Muscle of leg (tissue), 11 donors: ENCODE measurements around the gene MAP3K7. TPM values are rescaled to one million over a fixed set of nuclear protein-coding genes. Genes with fewer than 3 reads are reported as not detected.
A peak's percentile ranks its signal among the peaks of the same experiment; 100 is the strongest.

Experiments
- DNase-seq: peaks from one replicate; pipeline ENCODE4 v3.0.0; 2013
- H3K27ac ChIP-seq: one replicate; pipeline ENCODE4 v1.5.1; 2013; ENCODE audit warnings: mild to moderate bottlenecking, low read length, control low read depth
- H3K27me3 ChIP-seq: one replicate; pipeline ENCODE4 v1.6.1; 2013; ENCODE audit warnings: low read length; ENCODE audit not compliant: control insufficient read depth, insufficient read depth
- H3K36me3 ChIP-seq: one replicate; pipeline ENCODE4 v1.6.1; 2013; ENCODE audit warnings: low read length; ENCODE audit not compliant: control insufficient read depth, insufficient read depth
- H3K4me1 ChIP-seq: one replicate; pipeline ENCODE4 v1.6.1; 2013; ENCODE audit warnings: low read length; ENCODE audit not compliant: control insufficient read depth, insufficient read depth
- H3K4me3 ChIP-seq: one replicate; pipeline ENCODE4 v1.5.1; 2013; ENCODE audit warnings: low read length, control low read depth
- H3K9me3 ChIP-seq: replicated peaks from 2 replicates; pipeline ENCODE4 v1.6.1; 2013; ENCODE audit warnings: low read depth, low read length; ENCODE audit not compliant: control insufficient read depth
- WGBS: methylation state at CpG from one replicate; pipeline ENCODE4 v1.1.5; 2013; ENCODE audit warnings: missing lambda C conversion rate; ENCODE audit not compliant: insufficient coverage; 5-methylcytosine and 5-hydroxymethylcytosine counted together
- polyA plus RNA-seq, 8 donors: library from polyadenylated mRNA; unstranded; fragments of 120-200 nt; gene quantifications; one replicate each; pipeline versions ENCODE4 v1.2.1 to v1.2.3, GENCODE V29; 2013; ENCODE audit warnings: inconsistent platforms in 1 of 8, low replicate concordance in 1 of 8; ENCODE audit not compliant: insufficient read length in 8 of 8, insufficient read depth in 1 of 8
- total RNA-seq: library from RNA; stranded (reverse); fragments of 120-200 nt; gene quantifications from one replicate; pipeline ENCODE4 v1.2.4, GENCODE V29; 2013

The MAP3K7 gene
- total and polyA plus RNA-seq, 9 donors, result 27.0 to 41.9 (median 36.0) TPM

DNA sequence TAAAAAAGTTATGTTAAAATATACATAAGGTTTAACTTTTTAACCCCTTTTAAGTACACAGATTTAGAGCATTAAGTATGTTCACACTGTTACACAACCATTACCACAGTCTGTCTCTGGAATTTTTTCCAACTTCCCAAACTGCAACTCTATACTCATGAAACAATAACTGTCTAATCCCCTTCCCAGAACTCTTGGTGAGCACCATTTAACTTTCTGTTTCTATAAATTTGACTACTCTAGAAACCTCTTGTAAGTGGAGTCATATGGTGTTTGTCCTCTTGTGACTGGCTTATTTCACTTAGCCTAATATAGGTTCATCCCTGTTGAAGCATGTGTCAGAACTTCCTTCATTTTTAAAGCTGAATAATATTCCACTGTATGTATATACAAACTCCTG lies 98.1 kb downstream of the MAP3K7 start:
- Histone ChIP-seq H3K27me3 (no peaks in the 10 kb centered on the region), H3K36me3 (no peaks in the 10 kb centered on the region), H3K4me1 (no peaks in the 10 kb centered on the region), H3K4me3 (no peak overlapping the region), H3K9me3 (no peaks in the 10 kb centered on the region), H3K27ac (no peak overlapping the region)
- no peak for DNase-seq

- H3K36me3 ChIP-seq, result no peaks in the 10 kb centered on the region
- WGBS, result no CpG with 5 or more reads among the region's 4 CpGs
Observed at GRCh38 chr6:90485635-90486277, 101.1 kb downstream of the MAP3K7 start.

GRCh38 chr6:90484903-90485302 lies 102.0 kb downstream of the MAP3K7 start:
- H3K36me3 ChIP-seq, result no peaks in the 10 kb centered on the region
- no peaks in the 10 kb centered on the region for H3K27me3 ChIP-seq
- 67% methylated on average over 3 of the region's 5 CpGs for WGBS
- no peaks in the 10 kb centered on the region for H3K4me1 ChIP-seq
- H3K4me3 ChIP-seq, result no peak overlapping the region
- H3K9me3 ChIP-seq, result no peaks in the 10 kb centered on the region
- H3K27ac ChIP-seq, result no peak overlapping the region
- no peak for DNase-seq

More at GRCh38 chr6:90485635-90486277, 101.1 kb downstream of the MAP3K7 start:
- Histone ChIP-seq H3K4me3 (no peak overlapping the region), H3K27ac (no peak overlapping the region), H3K9me3 (no peaks in the 10 kb centered on the region), H3K4me1 (no peaks in the 10 kb centered on the region), H3K27me3 (no peaks in the 10 kb centered on the region)
- no peak for DNase-seq

DNA sequence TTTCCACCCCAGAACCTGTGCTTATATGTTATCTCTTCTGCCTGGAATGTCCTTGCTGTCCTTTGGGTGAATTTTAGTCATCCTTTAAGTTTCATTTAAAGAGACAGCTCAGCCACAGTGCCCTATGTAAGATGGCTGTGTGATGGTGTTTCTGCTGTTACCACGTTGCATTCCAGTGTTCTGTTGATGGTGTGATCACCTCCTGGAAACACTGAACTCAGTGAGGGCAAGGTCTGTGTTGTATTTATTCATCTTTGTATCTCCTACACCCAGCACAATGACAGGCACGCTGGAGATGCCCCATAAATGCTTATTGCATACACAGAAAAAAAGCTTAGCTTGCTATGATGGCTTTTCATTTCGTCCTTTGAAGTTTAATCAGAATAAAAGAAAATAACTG lies 102.5 kb downstream of the MAP3K7 start:
- no peak overlapping the region for H3K4me3 ChIP-seq
- no peaks in the 10 kb centered on the region for H3K27me3 ChIP-seq
- no peaks in the 10 kb centered on the region for H3K36me3 ChIP-seq
- no peaks in the 10 kb centered on the region for H3K4me1 ChIP-seq
- H3K27ac ChIP-seq, result no peak overlapping the region
- DNase-seq, result no peak
- no CpG with 5 or more reads among the region's 3 CpGs for WGBS
- no peaks in the 10 kb centered on the region for H3K9me3 ChIP-seq

- no peaks in the 10 kb centered on the region for H3K27me3 ChIP-seq
- WGBS, result 90% methylated on average over 5 of the region's 9 CpGs
- DNase-seq, result no peak
- H3K27ac ChIP-seq, result no peak overlapping the region
- H3K9me3 ChIP-seq, result no peaks in the 10 kb centered on the region
- no peak overlapping the region for H3K4me3 ChIP-seq
- H3K36me3 ChIP-seq, result no peaks in the 10 kb centered on the region
- H3K4me1 ChIP-seq, result peaks cover under 1% of the 10 kb centered on the region
Observed at GRCh38 chr6:90483956-90484355, 102.9 kb downstream of the MAP3K7 start.

- WGBS, result 88% methylated on average over 7 of the region's 8 CpGs
- no peak overlapping the region for H3K27ac ChIP-seq
- peaks cover 1% of the 10 kb centered on the region for H3K27me3 ChIP-seq
- DNase-seq, result no peak
- H3K4me1 ChIP-seq, result peaks cover 2% of the 10 kb centered on the region
- no peaks in the 10 kb centered on the region for H3K36me3 ChIP-seq
- no peaks in the 10 kb centered on the region for H3K9me3 ChIP-seq
- no peak overlapping the region for H3K4me3 ChIP-seq
Observed at GRCh38 chr6:90483116-90483839, 103.6 kb downstream of the MAP3K7 start.

DNA sequence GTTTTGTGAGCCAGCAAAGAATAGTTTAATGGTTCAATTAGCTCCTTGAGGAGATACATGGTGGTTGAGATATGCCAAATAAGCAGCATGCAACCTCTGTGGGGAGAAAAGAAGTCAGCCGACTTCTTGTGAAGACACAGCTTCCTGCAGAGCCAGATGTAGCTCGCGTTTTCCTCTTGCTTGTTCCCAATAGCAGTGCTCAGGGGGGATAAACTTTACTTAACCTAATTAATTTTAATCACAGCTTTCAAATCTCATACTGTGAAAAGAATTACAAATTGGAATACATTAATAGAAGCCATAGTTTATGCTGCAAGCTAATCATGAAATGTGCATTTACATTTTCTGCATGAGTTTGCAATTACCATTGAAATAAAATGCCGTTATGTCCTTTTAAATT lies 106.2 kb downstream of the MAP3K7 start:
- no peaks in the 10 kb centered on the region for H3K9me3 ChIP-seq
- DNase-seq, result no peak
- peaks cover 2% of the 10 kb centered on the region for H3K27me3 ChIP-seq
- no peak overlapping the region for H3K27ac ChIP-seq
- WGBS, result no CpG with 5 or more reads among the region's 4 CpGs
- no peak overlapping the region for H3K4me3 ChIP-seq
- H3K36me3 ChIP-seq, result no peaks in the 10 kb centered on the region
- H3K4me1 ChIP-seq, result peaks cover 2% of the 10 kb centered on the region

- Histone ChIP-seq H3K4me1 (peaks cover 2% of the 10 kb centered on the region), H3K36me3 (no peaks in the 10 kb centered on the region), H3K4me3 (no peak overlapping the region), H3K9me3 (no peaks in the 10 kb centered on the region), H3K27ac (no peak overlapping the region), H3K27me3 (peaks cover 2% of the 10 kb centered on the region)
- WGBS, result no CpG with 5 or more reads among the region's 1 CpG
- DNase-seq, result no peak
Observed at GRCh38 chr6:90479603-90479926, 107.3 kb downstream of the MAP3K7 start.

DNA sequence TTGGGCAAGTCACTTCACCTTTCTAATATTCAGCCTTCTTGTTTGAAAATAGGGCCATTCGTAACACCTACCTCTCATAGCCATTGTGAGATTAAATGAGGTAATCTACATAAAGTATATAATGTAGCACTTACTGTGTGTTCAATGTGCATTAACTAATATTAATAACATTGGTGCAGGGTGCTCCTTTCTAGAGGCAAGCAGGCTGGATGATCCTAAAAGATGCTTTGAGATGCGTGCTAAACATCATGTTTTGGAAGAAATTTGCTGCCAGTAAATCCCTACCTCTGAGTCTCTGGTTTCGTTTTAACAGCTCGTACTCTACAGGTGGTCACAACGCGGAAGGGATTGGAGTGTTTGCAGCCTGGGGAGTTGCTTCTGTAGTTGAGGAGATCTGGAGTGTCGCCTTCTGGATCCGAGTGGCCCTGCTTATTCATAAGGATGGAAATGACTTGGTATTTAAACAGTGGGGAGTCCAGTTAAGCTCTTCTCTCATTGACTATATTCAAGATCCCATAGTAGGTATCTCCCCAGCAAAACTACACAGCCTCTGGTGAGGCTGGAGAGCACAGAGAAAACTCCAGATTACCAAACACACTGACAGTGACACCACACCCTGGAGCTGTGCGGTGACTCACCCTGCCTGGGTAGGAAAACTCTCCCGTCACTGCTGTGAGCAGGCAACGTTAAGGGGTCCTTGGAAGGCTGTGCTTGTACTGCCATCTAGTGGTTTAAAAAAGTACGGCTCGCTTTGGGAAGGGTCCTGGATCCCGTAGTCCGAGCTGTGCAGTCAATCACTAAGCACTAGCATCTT lies 107.9 kb downstream of the MAP3K7 start:
- Histone ChIP-seq H3K9me3 (no peaks in the 10 kb centered on the region), H3K4me3 (no peak overlapping the region), H3K4me1 (peaks cover 2% of the 10 kb centered on the region), H3K27ac (no peak overlapping the region), H3K36me3 (no peaks in the 10 kb centered on the region), H3K27me3 (peaks cover 2% of the 10 kb centered on the region)
- DNase-seq, result peak; percentile 95
- WGBS, result 50% methylated on average over 6 of the region's 15 CpGs

- no peaks in the 10 kb centered on the region for H3K9me3 ChIP-seq
- 81% methylated on average over 3 of the region's 4 CpGs for WGBS
- no peak overlapping the region for H3K4me3 ChIP-seq
- H3K27me3 ChIP-seq, result peaks cover 2% of the 10 kb centered on the region
- peaks cover 2% of the 10 kb centered on the region for H3K4me1 ChIP-seq
- DNase-seq, result no peak
- H3K27ac ChIP-seq, result no peak overlapping the region
- H3K36me3 ChIP-seq, result no peaks in the 10 kb centered on the region
Observed at GRCh38 chr6:90478278-90478677, 108.6 kb downstream of the MAP3K7 start.
